Measurements from ENCODE around the gene ZDHHC8.

GRCh38 chr22:20118300-20119020, 13.1 kb upstream of the ZDHHC8 start:
- TF ChIP-seq EZH2 (IDR thresholded peaks at IDR 0.05) (no peak), POLR2AphosphoS5 (IDR thresholded peaks at IDR 0.05; ENCODE audit: borderline replicate concordance, low read depth, low read length) (no peak), FOXP2 (optimal IDR thresholded peaks at IDR 0.05; ENCODE audit: control extremely low read depth, extremely low read length, insufficient read depth) (no peak)

Data from SK-N-MC (cell line).